GM19324 (cell line): Measurements from ENCODE around the gene TYW3.
"Not testable (repeated sequence)": the region's sequence is repeated elsewhere in the genome, so short reads cannot be mapped to it uniquely, and the experiment has no call there.

Experiments used
- ATAC-seq: cut with Tn5 transposase; IDR thresholded peaks from one replicate; pipeline ENCODE4 v1.9.1; 2021; ENCODE audit warnings: mild to moderate bottlenecking, moderate library complexity; ENCODE audit not compliant: unreplicated experiment, low FRiP score

Gene TYW3

GRCh38 chr1:74729741-74730478, 3.0 kb upstream of the TYW3 start:
- no peak for ATAC-seq

- ATAC-seq, result peak; percentile 16
Observed at GRCh38 chr1:74731399-74732052, 1.4 kb upstream of the TYW3 start.

GRCh38 chr1:74732071-74732946, 643 bp upstream of the TYW3 start:
- peak; percentile 21 for ATAC-seq

- ATAC-seq, result peak; percentile 53
Observed at GRCh38 chr1:74733604-74734484, 892 bp downstream of the TYW3 start.

GRCh38 chr1:74737333-74737732, 4.4 kb downstream of the TYW3 start:
- no peak for ATAC-seq

- not testable (repeated sequence) for ATAC-seq
Observed at GRCh38 chr1:74740307-74740980, 7.5 kb downstream of the TYW3 start.

GRCh38 chr1:74745247-74745646, 12.3 kb downstream of the TYW3 start:
- not testable (repeated sequence) for ATAC-seq

- ATAC-seq, result peak; percentile 80
Observed at GRCh38 chr1:74748960-74749359, 16.0 kb downstream of the TYW3 start.

GRCh38 chr1:74753104-74753503, 20.2 kb downstream of the TYW3 start:
- no peak for ATAC-seq

- no peak for ATAC-seq
Observed at GRCh38 chr1:74755475-74755874, 22.5 kb downstream of the TYW3 start.

- not testable (repeated sequence) for ATAC-seq
Observed at GRCh38 chr1:74756650-74757049, 23.7 kb downstream of the TYW3 start.

- ATAC-seq, result no peak
Observed at GRCh38 chr1:74763807-74764206, 30.9 kb downstream of the TYW3 start.

- ATAC-seq, result no peak
Observed at GRCh38 chr1:74766579-74766978, 33.6 kb downstream of the TYW3 start.

- ATAC-seq, result no peak
Observed at GRCh38 chr1:74767490-74767889, 34.5 kb downstream of the TYW3 start.

GRCh38 chr1:74771913-74772515, 39.1 kb downstream of the TYW3 start:
- peak; percentile 62 for ATAC-seq

GRCh38 chr1:74772945-74773344, 40.0 kb downstream of the TYW3 start:
- ATAC-seq, result no peak

- ATAC-seq, result no peak
Observed at GRCh38 chr1:74773582-74773981, 40.6 kb downstream of the TYW3 start.

GRCh38 chr1:74775735-74776134, 42.8 kb downstream of the TYW3 start:
- ATAC-seq, result no peak

GRCh38 chr1:74777525-74777924, 44.6 kb downstream of the TYW3 start:
- ATAC-seq, result no peak
